GM21526 (cell line): ENCODE measurements around the gene SLC24A4.

ENCODE experiments used
- ATAC-seq: cut with Tn5 transposase; IDR thresholded peaks from one replicate; pipeline ENCODE4 v1.9.1; 2021; ENCODE audit warnings: moderate library complexity; ENCODE audit not compliant: unreplicated experiment, low FRiP score

SLC24A4 gene

GRCh38 chr14:92323011-92323915 lies at the start of gene SLC24A4:
SLC24A4 (plus strand) TSS chr14:92323165; CDS start chr14:92323831, 666 bp downstream.
- no peak for ATAC-seq

GRCh38 chr14:92273166-92273565 lies 49.8 kb upstream of the SLC24A4 start:
- ATAC-seq = no peak

- no peak for ATAC-seq
These were observed 48.9 kb upstream of the SLC24A4 start for GRCh38 chr14:92274055-92274454.

GRCh38 chr14:92276074-92276473 lies 46.9 kb upstream of the SLC24A4 start:
- ATAC-seq = no peak

GRCh38 chr14:92277031-92277430 lies 45.9 kb upstream of the SLC24A4 start:
- ATAC-seq = no peak

- ATAC-seq = no peak
These were observed 42.3 kb upstream of the SLC24A4 start for GRCh38 chr14:92280554-92281262.

GRCh38 chr14:92282669-92283068 lies 40.3 kb upstream of the SLC24A4 start:
- ATAC-seq = no peak

GRCh38 chr14:92285311-92285710 lies 37.7 kb upstream of the SLC24A4 start:
- ATAC-seq = no peak

- ATAC-seq = no peak
These were observed 35.0 kb upstream of the SLC24A4 start for GRCh38 chr14:92287987-92288386.

GRCh38 chr14:92288994-92289660 lies 33.8 kb upstream of the SLC24A4 start:
- ATAC-seq = no peak

- no peak for ATAC-seq
These were observed 30.3 kb upstream of the SLC24A4 start for GRCh38 chr14:92292673-92293072.

GRCh38 chr14:92294506-92294905 lies 28.5 kb upstream of the SLC24A4 start:
- no peak for ATAC-seq

GRCh38 chr14:92297818-92298595 lies 25.0 kb upstream of the SLC24A4 start:
- no peak for ATAC-seq

- ATAC-seq = no peak
These were observed 20.5 kb upstream of the SLC24A4 start for GRCh38 chr14:92302481-92302880.

- no peak for ATAC-seq
These were observed 14.2 kb upstream of the SLC24A4 start for GRCh38 chr14:92308716-92309115.

GRCh38 chr14:92309968-92310530 lies 12.9 kb upstream of the SLC24A4 start:
- ATAC-seq = no peak

- no peak for ATAC-seq
These were observed 12.1 kb upstream of the SLC24A4 start for GRCh38 chr14:92310776-92311375.

- no peak for ATAC-seq
These were observed 8.8 kb upstream of the SLC24A4 start for GRCh38 chr14:92314182-92314581.

GRCh38 chr14:92315050-92315805 lies 7.7 kb upstream of the SLC24A4 start:
- ATAC-seq = no peak
